Stimulated activated CD8-positive, alpha-beta memory T cell treated with anti-CD3 and anti-CD28 coated beads, Interleukin-15, amount 100 ng/mL, for 4 hours (primary cell): ENCODE results near the gene FLAD1.
"Not testable (repeated sequence)": the region's sequence is repeated elsewhere in the genome, so short reads cannot be mapped to it uniquely, and the experiment has no call there.

Experiments used
- DNase-seq, 2 donors: peaks; one replicate each; pipeline ENCODE4 v3.0.0-alpha.2; 2020; ENCODE audit warnings: low read depth in 2 of 2

Gene FLAD1

DNA sequence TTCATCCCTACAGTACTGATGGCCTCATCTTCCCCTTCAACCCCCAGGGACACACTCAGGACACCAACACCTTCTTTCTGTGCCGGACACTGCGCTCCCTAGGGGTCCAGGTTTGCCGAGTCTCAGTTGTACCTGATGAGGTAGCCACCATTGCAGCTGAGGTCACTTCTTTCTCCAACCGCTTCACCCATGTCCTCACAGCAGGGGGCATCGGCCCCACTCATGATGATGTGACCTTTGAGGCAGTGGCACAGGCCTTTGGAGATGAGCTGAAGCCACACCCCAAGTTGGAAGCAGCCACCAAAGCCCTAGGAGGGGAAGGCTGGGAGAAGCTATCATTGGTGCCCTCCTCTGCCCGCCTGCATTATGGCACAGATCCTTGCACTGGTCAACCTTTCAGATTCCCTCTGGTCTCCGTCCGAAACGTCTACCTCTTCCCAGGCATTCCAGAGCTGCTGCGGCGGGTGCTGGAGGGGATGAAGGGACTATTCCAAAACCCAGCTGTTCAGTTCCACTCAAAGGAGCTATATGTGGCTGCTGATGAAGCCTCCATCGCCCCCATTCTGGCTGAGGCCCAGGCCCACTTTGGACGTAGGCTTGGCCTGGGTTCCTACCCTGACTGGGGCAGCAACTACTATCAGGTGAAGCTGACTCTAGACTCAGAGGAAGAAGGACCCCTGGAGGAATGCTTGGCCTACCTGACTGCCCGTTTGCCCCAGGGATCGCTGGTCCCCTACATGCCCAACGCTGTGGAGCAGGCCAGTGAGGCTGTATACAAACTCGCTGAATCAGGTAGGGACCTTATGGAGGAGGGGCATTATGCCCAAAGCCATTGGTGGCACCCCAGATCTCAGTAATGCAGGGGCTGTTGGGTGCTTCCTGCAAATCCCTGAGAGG is 5.2 kb downstream of the FLAD1 start:
- DNase-seq = no peak

DNA sequence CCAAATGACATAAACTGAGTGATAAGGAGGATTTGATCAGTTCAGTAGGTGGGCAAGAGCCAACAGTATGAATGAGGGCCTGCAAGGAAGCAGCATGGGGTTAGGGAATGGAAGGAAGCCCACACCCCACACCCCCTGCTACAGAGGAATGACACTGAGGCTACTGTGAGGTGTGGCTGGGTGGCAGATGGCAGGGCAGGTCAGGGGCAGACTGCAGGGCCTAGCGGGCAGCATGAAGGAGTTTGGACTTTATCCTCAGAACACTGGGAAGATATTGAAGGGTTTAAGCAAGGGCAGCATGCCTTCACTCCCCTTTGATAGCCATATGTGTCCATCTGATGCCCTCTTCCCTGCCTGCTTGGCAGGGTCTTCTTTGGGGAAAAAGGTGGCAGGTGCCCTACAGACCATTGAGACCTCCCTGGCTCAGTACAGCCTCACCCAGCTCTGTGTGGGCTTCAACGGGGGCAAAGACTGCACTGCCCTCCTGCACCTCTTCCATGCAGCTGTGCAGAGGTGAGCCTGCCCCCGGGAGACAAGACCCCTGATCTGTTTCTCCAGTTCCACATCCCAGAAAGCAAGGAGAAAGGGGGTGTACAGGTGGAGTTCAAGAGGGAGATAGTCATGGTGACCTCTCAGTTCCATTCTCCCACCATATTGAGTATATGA is 6.2 kb downstream of the FLAD1 start:
- no peak for DNase-seq

DNA sequence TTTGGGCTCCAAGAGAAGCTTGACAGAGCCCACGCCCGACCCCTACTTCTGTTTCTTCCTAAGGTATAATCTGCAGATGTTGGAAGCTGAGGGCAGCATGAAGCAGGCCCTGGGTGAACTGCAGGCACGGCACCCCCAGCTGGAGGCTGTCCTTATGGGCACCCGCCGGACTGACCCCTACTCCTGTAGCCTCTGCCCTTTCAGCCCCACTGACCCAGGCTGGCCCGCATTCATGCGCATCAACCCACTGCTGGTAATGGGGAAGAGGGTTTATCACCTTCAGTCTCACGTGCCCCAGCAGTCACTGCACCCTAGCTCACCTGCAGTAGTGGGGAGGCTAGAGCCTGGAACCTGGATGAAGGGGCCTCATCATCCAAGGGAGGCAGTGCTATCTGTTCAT is 7.1 kb downstream of the FLAD1 start:
- DNase-seq = no peak

DNA sequence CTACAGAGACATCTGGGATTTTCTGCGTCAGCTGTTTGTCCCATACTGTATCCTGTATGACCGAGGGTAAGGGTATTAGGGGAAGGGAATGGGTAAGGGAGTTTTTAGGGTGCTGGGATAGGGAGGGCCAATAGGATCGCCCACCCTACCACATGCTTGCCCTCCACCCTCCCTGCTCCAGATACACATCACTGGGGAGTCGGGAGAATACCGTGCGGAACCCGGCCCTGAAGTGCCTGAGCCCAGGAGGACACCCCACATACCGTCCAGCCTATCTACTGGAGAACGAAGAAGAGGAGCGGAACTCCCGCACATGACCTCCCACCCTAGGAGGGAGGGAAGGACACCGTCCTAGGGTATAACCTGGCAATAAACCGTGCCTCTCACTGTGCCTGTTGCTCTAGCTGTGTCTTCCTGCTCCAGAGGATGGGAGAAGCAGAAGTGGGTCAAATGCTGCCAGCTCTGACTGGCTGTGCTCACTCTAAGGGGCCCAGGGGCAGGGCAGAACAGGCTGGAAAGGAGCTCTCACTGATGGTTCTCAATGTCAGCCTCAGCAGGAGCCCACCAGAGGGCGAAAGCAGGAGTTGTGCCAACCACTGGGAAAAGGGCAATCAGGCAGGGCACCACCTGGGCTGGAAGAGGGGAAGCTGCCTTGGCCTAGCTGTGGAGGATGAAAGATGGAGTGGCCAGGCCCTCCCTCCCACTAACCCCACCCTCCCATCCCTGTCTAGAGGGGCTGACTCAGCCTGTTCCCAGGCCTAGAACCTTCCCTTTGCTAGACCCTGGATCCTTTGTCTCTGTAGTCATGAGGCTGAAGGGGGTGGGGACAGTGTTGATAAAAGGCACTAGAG is 9.8 kb downstream of the FLAD1 start:
- no peak for DNase-seq

- no peak for DNase-seq
These were observed 10.6 kb downstream of the FLAD1 start, which contains the start of gene LENEP for GRCh38 chr1:154993572-154994268. TSS of gene LENEP (plus strand) at chr1:154993586. CDS start at chr1:154993608, 22 bp downstream.

- DNase-seq = no peak
These were observed 11.1 kb downstream of the FLAD1 start for GRCh38 chr1:154994269-154994587.

- DNase-seq = no peak
These were observed 11.4 kb downstream of the FLAD1 start for GRCh38 chr1:154994591-154994990.

DNA sequence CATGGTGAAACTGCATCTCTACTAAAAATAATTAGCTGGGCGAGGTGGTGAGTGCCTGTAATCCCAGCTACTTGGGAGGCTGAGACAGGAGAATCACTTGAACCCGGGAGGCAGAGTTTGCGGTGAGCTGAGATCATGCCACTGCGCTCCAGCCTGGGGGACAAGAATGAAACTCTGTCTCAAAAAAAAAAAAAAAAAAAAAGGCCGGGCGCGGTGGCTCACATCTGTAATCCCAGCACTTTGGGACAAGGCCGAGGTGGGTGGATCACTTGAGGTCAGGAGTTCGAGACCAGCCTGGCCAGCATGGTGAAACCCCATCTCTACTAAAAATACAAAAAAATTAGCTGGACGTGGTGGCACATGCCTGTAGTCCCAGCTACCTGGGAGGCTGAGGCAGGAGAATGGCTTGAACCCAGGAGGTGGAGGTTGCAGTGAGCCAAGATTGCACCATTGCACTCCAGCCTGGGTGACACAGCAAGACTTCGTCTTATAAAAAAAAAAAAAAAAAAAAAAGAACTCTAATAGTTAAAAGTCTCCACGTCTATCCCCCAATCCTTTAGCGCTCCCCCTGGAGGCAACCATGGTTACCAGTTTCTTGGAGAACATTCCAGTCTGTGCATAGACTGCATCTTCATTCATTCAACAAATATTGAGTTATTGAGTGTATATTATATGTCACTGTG is 12.3 kb downstream of the FLAD1 start:
- DNase-seq = not testable (repeated sequence)

DNA sequence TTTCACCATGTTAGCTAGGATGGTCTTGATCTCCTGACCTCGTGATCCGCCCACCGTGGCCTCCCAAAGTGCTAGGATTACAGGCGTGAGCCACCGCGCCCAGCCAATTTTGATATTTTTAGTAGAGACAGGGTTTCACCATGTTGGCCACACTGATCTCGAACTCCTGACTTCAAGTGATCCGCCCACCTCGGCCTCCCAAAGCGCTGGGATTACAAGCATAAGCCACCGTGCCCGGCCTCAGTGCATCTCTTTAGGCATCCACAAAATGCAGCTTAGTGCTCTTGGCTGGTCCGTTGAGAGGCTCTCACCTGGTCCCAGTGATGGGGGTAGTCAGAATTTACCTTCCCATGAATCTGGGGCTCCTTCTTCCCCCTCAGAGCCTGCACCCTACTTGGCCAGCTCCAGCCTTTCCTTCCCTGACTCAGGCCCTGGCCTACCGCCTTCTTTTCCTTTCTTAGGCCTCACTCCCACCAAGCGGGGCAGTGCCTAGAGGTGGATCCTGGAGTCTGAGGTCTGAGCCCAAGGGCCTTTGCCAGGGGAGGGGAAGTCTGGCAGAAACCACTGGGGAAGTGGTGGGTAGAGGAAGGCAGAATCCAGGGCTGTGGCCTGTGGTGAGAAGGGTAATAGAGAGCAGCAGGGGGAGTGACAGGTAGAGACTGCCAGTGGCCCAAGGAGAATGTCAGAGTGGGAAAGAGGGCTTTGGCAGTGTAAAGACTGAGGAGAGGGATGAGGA is 14.0 kb downstream of the FLAD1 start:
- no peak for DNase-seq

DNA sequence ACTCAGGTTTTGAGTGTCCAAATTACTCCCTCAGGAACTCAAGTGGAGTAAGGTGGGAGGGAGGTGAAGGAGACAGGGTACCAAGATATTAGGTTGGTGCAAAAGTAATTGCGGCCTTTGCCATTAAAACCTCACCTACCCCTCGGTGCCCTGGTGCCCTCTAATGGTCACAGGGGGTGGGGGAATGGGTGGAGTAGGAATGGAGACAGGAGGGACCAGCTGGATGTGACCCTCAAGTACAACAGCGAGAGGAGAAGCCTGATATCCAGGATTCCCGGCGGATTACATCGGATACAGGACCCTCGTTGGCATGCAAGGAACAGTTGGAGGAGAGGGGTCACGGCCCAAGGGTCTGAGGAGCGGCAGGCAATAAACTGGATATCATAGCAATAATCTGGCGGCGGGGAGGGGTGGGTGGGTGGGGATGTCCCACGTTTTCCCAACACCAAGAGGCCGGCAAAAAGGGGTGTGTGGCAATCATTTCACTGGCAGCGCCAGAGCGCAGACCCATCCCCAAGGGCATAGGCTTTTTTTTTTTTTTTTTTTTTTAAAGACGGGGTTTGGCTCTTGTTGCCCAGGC is 15.1 kb downstream of the FLAD1 start:
- DNase-seq = no peak

DNA sequence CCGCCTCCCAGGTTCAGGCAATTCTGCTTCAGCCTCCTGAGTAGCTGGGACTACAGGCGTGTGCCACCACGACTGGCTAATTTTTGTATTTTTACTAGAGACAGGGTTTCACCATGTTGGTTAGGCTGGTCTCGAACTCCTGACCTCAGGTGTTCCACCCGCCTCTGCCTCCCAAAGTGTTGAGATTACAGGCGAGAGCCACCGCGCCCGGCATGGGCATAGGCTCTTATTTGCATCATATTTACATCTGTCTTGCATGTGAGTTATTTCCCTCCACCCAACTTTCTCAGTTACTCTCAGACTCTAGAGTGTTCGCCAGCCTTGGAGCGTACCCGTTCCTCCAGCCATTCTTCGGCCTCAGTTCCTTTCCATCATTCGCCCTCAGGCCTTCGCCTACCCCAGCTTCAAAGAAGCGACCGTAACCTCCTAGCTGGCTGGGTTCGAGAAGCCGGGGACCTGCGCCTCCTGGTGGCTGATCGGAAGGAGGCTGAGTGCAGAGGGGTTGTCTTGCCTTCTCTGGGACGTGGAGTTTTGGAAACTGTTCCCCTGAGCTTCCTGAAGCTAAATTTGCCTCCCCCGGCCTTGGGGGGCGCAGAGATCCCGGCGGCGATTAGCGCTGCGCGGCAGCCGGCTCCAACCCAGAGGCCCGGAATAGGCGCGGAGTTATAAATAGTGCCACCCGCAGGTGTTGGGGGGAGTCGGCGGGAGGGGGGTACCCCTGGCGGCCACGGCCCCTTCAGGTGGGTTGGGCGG is 15.8 kb downstream of the FLAD1 start:
- peak; percentile 60 for DNase-seq

DNA sequence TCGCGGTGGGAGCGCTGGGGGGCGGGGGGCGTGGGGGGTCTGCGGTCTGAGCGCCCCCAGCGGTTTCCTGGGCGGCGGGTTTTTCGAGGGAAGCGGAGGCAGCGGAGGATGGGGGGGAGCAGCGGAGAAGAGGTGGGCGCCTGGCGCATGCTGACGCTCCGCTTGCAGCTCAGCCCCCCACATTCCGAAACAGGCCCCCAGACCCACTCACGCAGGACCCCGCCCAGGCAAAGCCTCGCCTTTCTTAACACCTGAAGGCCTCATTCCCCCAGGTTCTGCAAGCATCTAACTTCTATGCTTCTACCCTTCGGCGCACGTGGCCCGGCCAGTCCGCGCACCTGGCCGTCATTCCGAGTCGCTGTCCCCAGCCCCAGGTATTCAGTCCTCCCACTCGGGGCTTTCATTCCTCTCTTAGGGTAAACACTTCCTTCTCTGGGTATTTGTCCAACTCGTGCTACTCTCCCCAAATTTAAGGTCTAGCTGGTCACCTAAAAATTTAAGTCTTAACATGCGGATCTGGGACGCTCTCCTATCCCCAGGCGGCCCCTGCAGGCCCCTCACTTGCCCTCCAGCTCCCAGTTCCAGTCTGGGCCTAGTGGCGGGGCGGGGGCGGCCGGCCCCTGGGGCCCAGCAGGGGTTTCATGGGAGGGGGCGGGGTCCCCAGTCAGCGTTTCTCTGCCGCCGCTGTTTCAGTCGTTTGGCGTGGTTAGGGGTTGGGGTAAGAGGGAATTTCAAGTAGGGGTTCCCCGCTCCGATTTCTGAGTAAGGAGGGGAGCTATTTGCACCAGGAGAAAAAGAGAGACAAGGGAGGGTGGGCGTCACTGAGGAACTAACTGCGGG is 16.6 kb downstream of the FLAD1 start:
- DNase-seq = no peak

- DNase-seq = no peak
These were observed 17.2 kb downstream of the FLAD1 start for GRCh38 chr1:155000411-155000725.

DNA sequence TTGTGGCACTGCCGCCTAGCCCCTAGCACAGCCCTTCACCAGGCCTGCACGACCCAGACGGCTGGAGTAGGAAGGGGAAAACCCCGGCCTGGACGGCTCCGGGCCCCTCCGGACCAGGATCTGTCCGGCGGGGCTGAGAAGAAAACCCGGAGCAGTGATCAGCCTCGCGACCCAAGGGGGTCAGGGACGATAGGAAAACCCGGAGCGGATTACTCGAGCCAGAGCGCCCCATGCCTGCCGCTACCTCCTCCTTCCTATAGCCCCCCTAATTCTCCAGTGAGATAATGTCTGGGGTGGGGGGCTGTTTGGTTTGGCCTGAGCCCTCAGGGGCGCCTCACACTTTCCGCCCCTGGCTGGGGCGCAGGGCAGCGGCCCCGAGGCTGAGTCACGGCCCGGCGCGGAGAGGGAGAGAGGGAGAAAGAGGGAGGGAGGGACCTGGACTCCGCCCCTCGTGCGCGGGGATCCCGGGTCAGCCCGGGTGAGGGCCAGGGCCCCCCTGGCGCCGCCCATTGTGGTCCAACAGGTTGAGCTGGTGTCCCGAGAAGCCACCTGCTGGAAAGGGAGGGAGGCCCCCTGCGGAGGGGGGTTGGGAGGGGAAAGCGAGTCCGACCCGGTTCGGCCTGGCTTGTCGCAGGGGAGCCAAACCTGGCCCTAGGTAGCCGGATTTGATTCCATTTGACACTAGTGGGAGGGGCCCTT is 17.7 kb downstream of the FLAD1 start:
- peak; percentile 48 to 67 for DNase-seq

GRCh38 chr1:155001425-155001674 is 18.2 kb downstream of the FLAD1 start:
- DNase-seq = no peak

DNA sequence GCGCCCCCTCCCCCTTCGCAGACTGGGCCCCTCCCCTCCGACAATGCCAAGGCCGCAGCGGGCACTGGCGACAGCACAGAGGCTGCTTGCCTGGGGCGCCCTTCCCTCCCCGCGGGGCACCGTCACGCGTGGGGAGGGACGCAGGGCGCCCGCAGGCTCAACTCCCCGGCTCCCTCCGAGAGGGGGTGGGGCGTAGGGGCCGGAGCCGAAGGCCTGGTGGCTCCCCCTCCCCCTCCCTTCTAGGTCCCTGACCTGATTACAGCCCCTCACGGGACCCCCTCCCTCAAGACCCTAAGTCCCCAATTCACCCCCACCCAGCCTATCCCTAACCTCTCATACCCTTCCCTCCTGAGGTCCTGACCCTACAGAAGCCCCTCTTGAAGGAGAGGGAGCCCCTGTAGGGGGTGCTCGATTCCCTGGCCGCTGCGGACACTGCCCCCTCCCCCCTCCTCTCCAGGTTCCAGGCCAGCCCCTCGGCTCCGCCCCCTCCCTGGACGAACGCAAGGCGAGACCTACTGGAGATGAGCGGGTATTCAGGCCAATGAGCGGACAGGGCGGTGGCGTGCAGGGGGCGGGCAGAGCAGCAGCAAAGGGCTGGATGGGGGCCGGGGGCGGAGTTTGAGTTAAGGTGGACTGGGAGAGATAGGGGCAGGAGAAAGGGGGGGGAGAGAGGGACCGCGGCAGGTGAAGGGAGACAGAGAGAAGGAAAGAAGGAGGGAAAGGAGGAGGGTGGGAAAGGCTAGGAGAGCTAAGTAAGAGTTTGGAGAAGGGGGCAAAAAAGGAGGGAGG is 18.7 kb downstream of the FLAD1 start:
- peak; percentile 93 to 97 for DNase-seq

- no peak for DNase-seq
These were observed 19.5 kb downstream of the FLAD1 start, which contains the start of gene ZBTB7B for GRCh38 chr1:155002464-155003226. TSS of gene ZBTB7B (plus strand) at chr1:155002802. CDS start at chr1:155014661, 11,859 bp downstream.
